Skin epidermis (tissue), 12 donors: ENCODE data around the gene GLB1L3.

Source experiments
- H3K27ac ChIP-seq, 21 experiments: fragments of 200-600 bp; sonication (generic) in 11 of 21; one replicate each; pipeline ENCODE4 v1.5.0; 2020; ENCODE audit warnings: mild to moderate bottlenecking in 3 of 21, inconsistent platforms in 2 of 21, moderate library complexity in 2 of 21
- H3K4me3 ChIP-seq, 7 experiments: fragments of 200-600 bp; sonication (generic) in 2 of 7; one replicate each; pipeline ENCODE4 v1.5.0; 2020; ENCODE audit warnings: inconsistent platforms in 2 of 7, mild to moderate bottlenecking in 2 of 7, moderate library complexity in 1 of 7

Gene GLB1L3

GRCh38 chr11:134275534-134276395, at the start of gene GLB1L3:
GLB1L3 (plus strand) TSS chr11:134276379; CDS start chr11:134276741, 362 bp downstream.
- H3K4me3 ChIP-seq, result peak within 1 kb of the TSS; percentile 34 to 56 (median 41)
- H3K27ac ChIP-seq, result peak within 1 kb of the TSS in 8 of 21 experiments; percentile 2 to 73 (median 38)

- H3K27ac ChIP-seq, result no peak overlapping the region
- peak overlapping the region in 1 of 7 experiments; percentile 74 for H3K4me3 ChIP-seq
Measured at GRCh38 chr11:134226806-134227325, 49.3 kb upstream of the GLB1L3 start.

- peak overlapping the region in 2 of 21 experiments; percentile 2 to 17 for H3K27ac ChIP-seq
- H3K4me3 ChIP-seq, result no peak overlapping the region
Measured at GRCh38 chr11:134228625-134229024, 47.6 kb upstream of the GLB1L3 start.

- no peak overlapping the region for H3K4me3 ChIP-seq
- H3K27ac ChIP-seq, result peak overlapping the region in 3 of 21 experiments; percentile 2 to 17 (median 14)
Measured at GRCh38 chr11:134229126-134229790, 46.9 kb upstream of the GLB1L3 start.

GRCh38 chr11:134230339-134230738, 45.8 kb upstream of the GLB1L3 start:
- Histone ChIP-seq H3K27ac (peak overlapping the region in 1 of 21 experiments; percentile 14), H3K4me3 (no peak overlapping the region)

- H3K27ac ChIP-seq, result peak overlapping the region in 1 of 21 experiments; percentile 22
- no peak overlapping the region for H3K4me3 ChIP-seq
Measured at GRCh38 chr11:134231958-134232659, 44.1 kb upstream of the GLB1L3 start.

- no peak overlapping the region for H3K27ac ChIP-seq
Measured at GRCh38 chr11:134233729-134234179, 42.4 kb upstream of the GLB1L3 start.

GRCh38 chr11:134235399-134235798, 40.8 kb upstream of the GLB1L3 start:
- no peak overlapping the region for H3K27ac ChIP-seq
- H3K4me3 ChIP-seq, result no peak overlapping the region

More at GRCh38 chr11:134233729-134234179, 42.4 kb upstream of the GLB1L3 start:
- H3K4me3 ChIP-seq, result no peak overlapping the region

GRCh38 chr11:134236834-134237556, 39.2 kb upstream of the GLB1L3 start:
- H3K4me3 ChIP-seq, result no peak overlapping the region
- H3K27ac ChIP-seq, result no peak overlapping the region

GRCh38 chr11:134237557-134237922, 38.6 kb upstream of the GLB1L3 start:
- Histone ChIP-seq H3K4me3 (no peak overlapping the region), H3K27ac (no peak overlapping the region)

- Histone ChIP-seq H3K27ac (no peak overlapping the region), H3K4me3 (no peak overlapping the region)
Measured at GRCh38 chr11:134238956-134239355, 37.2 kb upstream of the GLB1L3 start.

- Histone ChIP-seq H3K27ac (no peak overlapping the region), H3K4me3 (no peak overlapping the region)
Measured at GRCh38 chr11:134240592-134240991, 35.6 kb upstream of the GLB1L3 start.

GRCh38 chr11:134242376-134242775, 33.8 kb upstream of the GLB1L3 start:
- H3K4me3 ChIP-seq, result no peak overlapping the region
- H3K27ac ChIP-seq, result no peak overlapping the region

GRCh38 chr11:134243913-134244312, 32.3 kb upstream of the GLB1L3 start:
- no peak overlapping the region for H3K4me3 ChIP-seq
- no peak overlapping the region for H3K27ac ChIP-seq

- Histone ChIP-seq H3K27ac (no peak overlapping the region), H3K4me3 (no peak overlapping the region)
Measured at GRCh38 chr11:134244593-134244992, 31.6 kb upstream of the GLB1L3 start.

GRCh38 chr11:134245434-134245833, 30.7 kb upstream of the GLB1L3 start:
- H3K27ac ChIP-seq, result no peak overlapping the region
- H3K4me3 ChIP-seq, result no peak overlapping the region

GRCh38 chr11:134246100-134246499, 30.1 kb upstream of the GLB1L3 start:
- Histone ChIP-seq H3K27ac (no peak overlapping the region), H3K4me3 (no peak overlapping the region)

GRCh38 chr11:134246678-134247077, 29.5 kb upstream of the GLB1L3 start:
- no peak overlapping the region for H3K4me3 ChIP-seq
- no peak overlapping the region for H3K27ac ChIP-seq

GRCh38 chr11:134248910-134249480, 27.2 kb upstream of the GLB1L3 start:
- H3K4me3 ChIP-seq, result no peak overlapping the region

More at GRCh38 chr11:134248910-134249480, 27.2 kb upstream of the GLB1L3 start:
- H3K27ac ChIP-seq, result no peak overlapping the region
